CMK (cell line): Measurements from ENCODE around the gene CEND1.

ENCODE experiments used
- DNase-seq: peaks from one replicate; pipeline ENCODE4 v3.0.0-alpha.2; 2010; ENCODE audit warnings: low read depth

CEND1 gene

GRCh38 chr11:794766-795633 lies 5.1 kb upstream of the CEND1 start:
- DNase-seq = no peak

- DNase-seq = no peak
Measured at GRCh38 chr11:794013-794765, 4.3 kb upstream of the CEND1 start.

GRCh38 chr11:793556-793955 lies 3.7 kb upstream of the CEND1 start:
- no peak for DNase-seq

GRCh38 chr11:792873-793272 lies 3.0 kb upstream of the CEND1 start:
- no peak for DNase-seq

GRCh38 chr11:792535-792821 lies 2.6 kb upstream of the CEND1 start:
- DNase-seq = no peak

DNA sequence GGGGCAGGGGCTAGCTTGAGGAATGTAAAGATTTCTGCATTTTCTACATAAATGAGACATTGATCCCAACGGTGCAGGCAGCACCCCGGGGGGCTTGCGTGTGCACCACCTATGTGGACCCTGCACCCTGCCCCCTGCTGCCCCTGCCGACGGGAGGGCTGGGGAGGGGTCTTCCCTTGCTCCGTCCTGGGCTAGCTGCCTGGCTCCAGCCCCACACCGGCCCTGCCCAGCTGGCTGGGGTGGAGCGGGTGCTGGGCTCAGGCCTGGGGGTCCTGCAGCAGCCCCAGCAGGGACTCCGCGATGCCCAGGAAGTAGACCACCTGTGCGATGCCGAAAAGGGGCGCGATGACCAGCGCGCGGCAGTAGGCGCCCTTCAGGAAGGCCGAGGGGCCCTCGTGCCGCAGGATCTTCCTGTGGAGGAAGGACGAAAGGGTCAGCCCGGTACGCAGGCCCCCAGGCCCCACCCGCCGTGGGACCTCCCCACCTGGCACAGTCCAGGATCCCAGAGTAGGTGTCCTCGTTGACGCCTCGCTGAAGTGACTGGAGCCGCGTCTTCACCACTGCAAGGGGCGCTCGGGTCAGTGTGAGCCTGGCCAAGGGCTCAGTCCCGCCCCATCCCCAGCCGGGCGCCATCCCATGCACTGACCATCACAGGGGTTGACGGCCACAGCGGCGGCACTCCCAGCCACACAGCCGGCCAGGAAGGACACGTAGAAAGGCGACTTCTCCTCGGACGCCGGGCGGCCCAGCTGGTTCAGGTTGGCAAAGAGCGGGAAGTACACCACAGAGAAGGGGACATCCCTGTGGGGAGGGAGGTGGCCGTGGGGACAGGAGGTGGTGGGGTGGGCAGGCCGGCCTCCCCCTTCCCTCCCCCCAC lies 2.0 kb upstream of the CEND1 start:
- DNase-seq = no peak

DNA sequence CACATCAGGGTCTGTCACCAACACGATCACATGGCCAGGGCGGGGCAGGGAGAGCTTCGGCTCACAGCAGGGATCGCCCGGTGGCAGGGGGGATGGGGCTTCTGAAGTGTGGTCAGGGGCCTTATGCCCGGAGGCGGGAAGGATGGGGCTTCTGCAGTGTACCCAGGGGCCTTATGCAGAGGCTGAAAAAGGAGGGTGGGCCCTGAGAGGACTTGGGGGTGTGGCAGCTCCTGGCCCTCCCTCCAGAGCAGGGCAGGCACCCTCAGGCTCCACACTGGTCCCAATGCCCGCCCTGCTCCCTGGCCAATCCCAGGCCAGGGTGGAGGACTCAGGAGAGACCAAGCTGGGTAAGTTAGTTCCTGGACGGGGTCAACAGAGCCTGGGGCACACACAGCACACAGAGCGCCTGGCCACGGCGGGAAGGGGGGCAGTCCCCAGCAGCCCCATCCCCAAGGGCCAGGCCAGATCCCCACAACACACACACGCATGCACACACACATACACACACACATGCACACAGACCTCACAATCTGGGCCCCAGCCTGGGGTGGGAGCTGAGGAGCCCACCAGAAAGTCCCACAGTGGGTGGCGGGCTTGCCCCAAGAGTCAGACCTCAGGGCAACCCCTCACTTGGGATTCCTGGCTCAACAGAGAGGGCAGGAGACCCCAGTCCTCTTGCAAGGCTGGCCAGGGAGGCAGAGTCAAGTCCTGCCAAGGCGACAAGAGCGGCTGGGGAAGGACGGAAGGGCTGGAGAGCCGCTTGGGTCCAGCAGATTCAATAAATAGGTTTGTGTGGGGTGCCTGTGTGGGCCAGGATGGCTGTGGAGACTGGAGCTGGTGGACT lies 1.1 kb upstream of the CEND1 start:
- no peak for DNase-seq

DNA sequence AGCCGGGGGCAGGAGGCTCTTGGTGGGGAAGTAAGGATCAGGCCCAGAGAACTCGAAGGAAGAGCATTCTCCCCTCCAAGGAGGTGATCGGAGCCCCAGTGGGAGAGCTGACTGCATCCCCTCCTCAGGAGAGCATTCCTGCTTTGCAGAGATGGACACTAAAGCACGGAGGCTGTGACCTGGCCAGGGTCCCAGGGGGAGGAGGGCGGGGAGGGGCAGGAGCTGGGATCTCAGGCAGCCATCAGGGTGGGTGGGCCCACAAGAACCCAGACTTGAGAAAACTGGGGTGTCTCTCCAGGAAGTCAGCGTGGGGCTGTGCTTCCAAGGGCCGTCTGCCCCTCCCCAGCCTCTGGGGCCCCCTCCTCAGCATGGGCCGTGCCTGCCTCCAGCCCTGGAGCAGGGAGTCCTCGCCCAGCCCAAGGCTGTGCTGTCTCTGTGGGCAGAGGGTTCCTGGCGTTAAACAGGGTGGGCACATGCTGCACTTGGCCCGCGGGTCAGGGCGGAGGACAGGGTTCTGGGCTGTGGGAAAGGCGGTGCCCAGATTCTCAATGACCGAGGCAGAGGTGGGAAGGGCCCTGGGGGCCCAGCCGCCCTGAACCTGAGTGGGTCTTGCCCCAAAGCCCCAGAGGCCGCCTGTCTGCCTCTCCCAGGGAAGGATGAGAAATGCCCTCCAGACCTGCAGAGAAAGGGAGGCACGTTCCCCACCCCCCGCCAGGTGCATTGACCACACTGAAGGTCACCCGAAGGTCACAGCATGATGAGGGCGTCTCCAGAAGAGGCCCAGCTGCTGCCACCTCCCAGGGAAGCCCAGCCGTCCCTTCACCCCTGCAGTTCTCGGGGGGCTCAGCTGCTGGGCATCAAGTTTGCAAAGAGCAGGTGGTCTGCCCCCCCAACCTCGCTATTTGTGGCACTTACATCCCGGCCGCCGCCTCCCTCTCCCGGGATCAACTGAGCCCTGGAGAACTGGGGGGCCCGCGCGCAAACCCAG lies 643 bp downstream of the CEND1 start:
- no peak for DNase-seq

- DNase-seq = no peak
Measured at GRCh38 chr11:788009-788640, 1.8 kb downstream of the CEND1 start.

DNA sequence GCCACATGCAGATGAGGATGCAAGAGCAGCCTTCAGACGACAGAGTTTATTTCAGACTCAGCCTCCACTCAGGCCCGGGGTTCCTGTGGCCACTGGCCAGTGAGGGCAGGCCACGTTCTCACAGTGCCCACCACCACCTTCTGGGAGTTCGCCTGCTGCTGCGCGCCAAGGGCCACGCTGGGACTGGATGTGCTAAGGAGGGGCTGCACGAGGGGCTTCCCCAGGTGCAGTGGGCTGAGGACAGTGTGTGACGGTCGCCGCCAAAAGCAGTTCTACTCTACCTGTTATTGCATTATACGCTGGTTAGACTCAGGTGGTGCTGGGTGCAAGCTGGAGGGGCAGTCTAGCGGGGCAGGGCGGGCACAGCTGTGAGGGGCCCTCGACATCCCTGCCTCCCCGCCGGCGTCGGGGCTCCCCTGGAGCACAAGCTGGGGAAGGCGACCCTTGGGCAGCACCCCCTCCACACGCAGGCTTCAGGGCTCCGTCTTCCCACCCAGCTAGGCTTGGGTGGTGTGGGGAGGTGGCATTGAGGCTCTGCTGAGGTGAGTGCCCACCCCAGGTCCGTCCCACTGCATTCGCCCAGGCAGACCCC lies 2.7 kb downstream of the CEND1 start:
- DNase-seq = no peak

GRCh38 chr11:786235-787083 lies 3.4 kb downstream of the CEND1 start:
- DNase-seq = no peak

DNA sequence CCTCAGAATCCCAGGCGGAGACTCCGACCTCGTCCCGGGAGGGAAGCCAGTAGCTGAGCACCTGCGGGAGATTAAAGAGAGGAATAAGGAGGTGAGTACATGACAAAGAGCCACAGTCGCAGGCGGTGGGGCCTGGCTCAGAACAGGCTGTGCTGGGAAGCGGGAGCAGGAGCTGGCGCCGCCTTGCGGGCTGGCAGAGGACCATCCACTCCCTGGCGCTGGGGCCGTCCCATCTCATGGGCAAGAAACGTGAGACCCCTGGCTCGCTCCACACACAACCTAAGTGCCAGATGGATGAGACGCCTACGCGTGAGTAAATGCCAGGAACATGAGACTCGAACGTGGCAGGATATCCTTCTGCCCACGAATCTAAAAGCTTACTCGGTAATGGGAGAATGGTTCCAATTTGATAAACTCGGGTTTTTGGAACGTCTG lies 6.3 kb downstream of the CEND1 start:
- no peak for DNase-seq

- no peak for DNase-seq
Measured at GRCh38 chr11:782264-783174, 7.4 kb downstream of the CEND1 start.

DNA sequence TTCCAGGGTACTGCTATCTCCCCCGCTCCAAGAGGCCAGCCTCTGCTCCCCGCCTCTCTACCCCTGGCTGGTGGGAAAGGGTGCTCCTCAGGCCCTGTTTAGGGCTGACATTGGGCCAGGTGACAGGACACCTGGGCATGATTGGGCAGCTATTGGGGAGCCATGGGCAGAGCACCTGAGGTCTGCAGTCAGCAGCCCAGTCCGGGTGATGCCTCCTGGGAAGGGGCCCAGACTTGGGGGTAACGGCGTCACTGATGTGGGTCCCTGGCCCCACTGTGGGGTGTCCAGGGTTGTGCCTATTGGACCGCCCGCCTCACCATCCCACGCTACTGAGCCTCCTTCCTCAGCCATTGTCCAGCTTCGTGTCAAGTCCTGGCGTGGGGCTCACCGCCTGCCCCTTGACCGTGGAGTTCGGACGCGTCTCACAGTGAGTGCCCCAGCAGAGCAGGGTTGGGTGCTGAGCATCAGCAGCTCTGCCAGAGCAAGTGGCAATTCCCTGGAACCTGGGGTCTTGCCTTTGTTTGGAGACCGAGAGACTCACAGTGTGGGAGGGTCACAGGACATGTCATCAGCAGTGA lies 9.8 kb downstream of the CEND1 start:
- DNase-seq = no peak

DNA sequence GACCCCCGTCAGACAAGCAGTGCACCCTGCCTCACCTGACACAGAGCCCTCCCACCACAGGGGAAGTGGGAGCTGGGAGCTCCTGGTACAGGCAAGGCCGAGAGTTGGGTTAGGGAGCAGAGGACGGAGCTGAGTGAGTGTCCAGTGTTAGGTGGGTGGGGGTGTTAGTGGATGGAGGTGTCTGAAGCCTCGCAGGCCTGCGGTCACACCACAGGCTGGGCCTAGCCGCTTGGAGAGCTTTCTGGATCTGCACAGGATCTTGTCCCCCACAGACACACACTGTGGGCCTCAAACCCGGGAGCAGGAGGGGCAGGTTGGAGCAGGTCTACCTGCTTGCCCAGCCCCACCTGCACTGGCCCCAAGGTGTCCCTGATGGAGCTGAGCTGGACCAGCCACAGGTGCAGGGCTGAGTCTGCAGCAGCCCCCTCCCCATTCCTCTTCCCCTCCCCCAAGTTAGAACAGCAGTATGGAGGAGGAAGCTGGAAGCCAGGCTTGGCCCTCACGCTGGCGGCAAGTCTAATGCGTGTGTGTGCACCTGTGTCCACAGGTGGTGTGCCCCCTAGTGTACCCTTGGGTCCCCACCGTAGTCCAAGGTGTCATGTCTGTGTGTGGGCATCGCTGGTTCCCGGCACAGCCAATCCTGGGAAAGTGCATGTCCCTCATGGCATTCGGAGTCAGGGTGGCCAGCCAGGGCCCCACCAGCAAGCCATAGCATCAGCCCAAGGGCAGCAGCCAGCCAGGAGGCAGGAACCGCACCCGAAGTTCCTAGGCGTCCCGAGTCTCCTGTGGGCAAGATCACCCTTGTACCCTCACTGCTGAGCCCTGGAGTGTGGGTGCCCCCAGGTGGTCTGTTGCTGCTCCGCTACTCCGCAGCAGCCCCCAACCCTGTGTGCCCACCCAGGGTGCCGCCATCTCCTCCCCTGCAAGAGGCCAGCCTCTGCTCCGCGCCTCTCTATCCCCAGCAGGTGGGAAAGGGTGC lies 10.6 kb downstream of the CEND1 start:
- DNase-seq = no peak
